RWPE2 (cell line): ENCODE data around the gene MRPL12.

Source experiments
- ATAC-seq: fragments of 200-7000 bp; cut with Tn5 transposase; 3 replicates; pipeline ENCODE4 v1.9.1; 2021; ENCODE audit warnings: low read depth
- DNase-seq: peaks from one replicate; pipeline ENCODE4 v3.0.0-alpha.2; 2020; ENCODE audit warnings: low spot score
- H3K27ac ChIP-seq: fragments of 450-650 bp; 2 replicates; pipeline ENCODE4 v1.5.1; 2017; ENCODE audit warnings: mild to moderate bottlenecking; ENCODE audit not compliant: poor library complexity, severe bottlenecking
- H3K27me3 ChIP-seq: fragments of 250-450 bp; sonication (Bioruptor Pico); 2 replicates; pipeline ENCODE4 v1.5.1; 2021; ENCODE audit warnings: mild to moderate bottlenecking, moderate library complexity; ENCODE audit not compliant: insufficient read depth, poor library complexity, severe bottlenecking
- H3K36me3 ChIP-seq: fragments of 250-450 bp; sonication (Bioruptor Pico); 2 replicates; pipeline ENCODE4 v1.5.1; 2020; ENCODE audit warnings: low read depth, mild to moderate bottlenecking, moderate library complexity
- H3K4me1 ChIP-seq: fragments of 250-450 bp; sonication (Bioruptor Pico); 2 replicates; pipeline ENCODE4 v1.5.1; 2021; ENCODE audit warnings: mild to moderate bottlenecking, moderate library complexity; ENCODE audit not compliant: insufficient read depth, poor library complexity, severe bottlenecking
- H3K4me3 ChIP-seq: fragments of 250-450 bp; sonication (Bioruptor Pico); 2 replicates; pipeline ENCODE4 v1.5.1; 2021; ENCODE audit warnings: mild to moderate bottlenecking, moderate library complexity; ENCODE audit not compliant: severe bottlenecking
- H3K9me3 ChIP-seq: fragments of 250-450 bp; sonication (Bioruptor Pico); 2 replicates; pipeline ENCODE4 v1.5.1; 2021; ENCODE audit warnings: mild to moderate bottlenecking, moderate library complexity; ENCODE audit not compliant: severe bottlenecking
- CTCF ChIP-seq: fragments of 450-650 bp; IDR thresholded peaks from one replicate; pipeline ENCODE4 v1.5.1; 2017; ENCODE audit warnings: mild to moderate bottlenecking, moderate library complexity; ENCODE audit not compliant: poor library complexity, severe bottlenecking

Gene MRPL12

DNA sequence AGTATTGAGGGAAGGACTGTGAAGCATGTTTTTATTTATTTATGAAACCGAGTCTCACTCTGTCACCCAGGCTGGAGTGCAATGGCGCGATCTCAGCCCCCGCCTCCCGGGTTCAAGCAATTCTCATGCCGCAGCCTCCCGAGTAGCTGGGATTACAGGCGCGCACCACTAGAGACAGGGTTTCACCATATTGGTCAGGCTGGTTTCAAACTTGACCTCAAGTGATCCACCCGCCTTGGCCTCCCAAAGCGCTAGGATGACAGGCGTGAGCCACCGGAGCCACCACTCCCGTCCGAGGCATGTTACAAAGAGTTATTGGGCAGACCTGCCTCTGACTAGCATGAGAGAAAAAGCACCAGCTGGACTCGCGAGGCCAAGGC lies 3.1 kb downstream of the MRPL12 start:
- H3K27me3 ChIP-seq: no peaks in the 10 kb centered on the region
- H3K9me3 ChIP-seq: no peaks in the 10 kb centered on the region
- H3K27ac ChIP-seq: no peak overlapping the region
- no peak for TF ChIP-seq CTCF
- H3K36me3 ChIP-seq: peaks cover 40% of the 10 kb centered on the region
- DNase-seq: no peak
- no peak for ATAC-seq
- H3K4me3 ChIP-seq: no peak overlapping the region
- peaks cover 10% of the 10 kb centered on the region for H3K4me1 ChIP-seq

DNA sequence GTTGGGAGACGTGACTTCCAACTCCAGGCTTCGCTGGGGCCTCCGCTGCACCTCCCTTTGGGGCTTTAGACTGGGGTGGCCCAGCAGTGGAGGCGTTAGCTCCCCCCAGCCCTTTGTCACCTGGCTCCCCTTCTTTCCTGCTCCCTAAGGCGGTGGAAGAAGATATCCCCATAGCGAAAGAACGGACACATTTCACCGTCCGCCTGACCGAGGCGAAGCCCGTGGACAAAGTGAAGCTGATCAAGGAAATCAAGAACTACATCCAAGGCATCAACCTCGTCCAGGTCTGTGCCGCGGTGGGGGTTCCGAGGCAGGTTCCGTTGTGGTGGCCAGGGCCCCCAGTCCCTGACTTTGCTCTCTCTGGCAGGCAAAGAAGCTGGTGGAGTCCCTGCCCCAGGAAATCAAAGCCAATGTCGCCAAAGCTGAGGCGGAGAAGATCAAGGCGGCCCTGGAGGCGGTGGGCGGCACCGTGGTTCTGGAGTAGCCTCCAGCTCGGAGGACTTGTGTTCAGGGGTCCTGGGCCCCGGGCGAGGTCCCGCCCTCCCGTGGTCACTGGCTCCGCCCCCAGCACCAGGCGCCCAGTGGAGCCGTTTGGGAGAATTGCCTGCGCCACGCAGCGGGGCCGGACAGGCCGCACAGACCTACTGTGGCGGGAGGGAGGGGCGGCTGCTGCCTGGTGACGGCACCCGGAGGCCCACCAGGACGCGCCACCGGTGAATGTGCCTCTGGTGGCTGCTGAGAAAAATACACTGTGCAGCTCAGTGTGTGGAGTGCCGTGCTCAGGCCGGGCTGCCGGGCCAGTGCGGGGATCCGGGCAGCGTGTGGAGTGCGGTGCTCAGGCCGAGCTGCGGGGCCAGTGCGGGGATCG lies 3.8 kb downstream of the MRPL12 start:
- no peak overlapping the region for H3K27ac ChIP-seq
- ATAC-seq (no peak), DNase-seq (no peak)
- no peaks in the 10 kb centered on the region for H3K9me3 ChIP-seq
- peaks cover 33% of the 10 kb centered on the region for H3K36me3 ChIP-seq
- H3K27me3 ChIP-seq: no peaks in the 10 kb centered on the region
- no peak overlapping the region for H3K4me3 ChIP-seq
- TF ChIP-seq CTCF: no peak
- H3K4me1 ChIP-seq: peaks cover 6% of the 10 kb centered on the region

DNA sequence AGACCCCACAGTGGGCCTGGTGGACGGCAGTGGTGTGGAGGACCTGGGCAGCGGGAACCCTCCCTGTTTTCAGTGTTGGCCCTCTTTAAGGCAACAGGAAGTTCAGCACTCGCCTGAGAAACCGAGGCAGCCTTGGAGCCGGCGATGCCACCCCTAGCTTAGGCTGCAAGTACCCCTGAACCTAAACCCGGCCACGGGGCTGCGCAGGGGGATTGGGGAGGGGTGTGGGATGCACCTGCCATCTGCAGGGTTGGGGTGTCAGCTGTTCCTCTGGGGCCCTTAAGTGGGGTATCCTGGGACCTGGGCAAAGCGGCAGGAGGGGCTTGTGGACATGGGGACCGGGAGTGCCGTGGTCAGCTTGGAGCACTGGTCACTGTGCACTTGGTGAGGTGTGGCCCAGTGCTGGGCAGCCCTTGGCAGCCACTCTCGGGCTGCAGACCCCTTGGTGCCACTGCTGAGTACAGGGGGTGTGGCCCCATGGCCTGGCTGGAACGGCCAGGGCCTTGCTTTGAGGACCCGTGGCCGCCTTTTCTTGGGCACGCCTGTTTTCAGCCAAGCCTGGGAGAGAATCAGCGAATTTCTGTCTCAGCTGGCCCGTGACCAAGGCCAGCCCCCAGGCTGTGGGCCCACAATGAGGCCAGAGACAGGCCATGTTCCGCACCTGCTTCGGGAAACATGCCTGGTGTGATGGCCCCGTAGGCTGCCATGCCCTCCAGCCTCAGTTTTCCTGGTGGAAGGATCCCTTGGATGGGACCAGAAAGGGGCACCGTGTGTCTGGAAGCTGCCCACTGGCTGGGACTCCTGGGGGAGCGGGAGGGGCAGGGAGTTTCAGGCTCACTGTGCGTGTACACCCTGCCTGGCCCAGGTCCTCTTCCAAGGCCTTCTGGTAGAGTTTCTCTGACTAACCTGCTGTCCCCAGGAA lies 4.8 kb downstream of the MRPL12 start:
- Histone ChIP-seq H3K27me3 (no peaks in the 10 kb centered on the region), H3K27ac (no peak overlapping the region), H3K9me3 (no peaks in the 10 kb centered on the region), H3K4me3 (no peak overlapping the region), H3K4me1 (peaks cover 4% of the 10 kb centered on the region), H3K36me3 (peaks cover 29% of the 10 kb centered on the region)
- no peak for TF ChIP-seq CTCF
- DNase-seq (no peak), ATAC-seq (no peak)

- Histone ChIP-seq H3K27me3 (no peaks in the 10 kb centered on the region), H3K27ac (no peak overlapping the region), H3K4me3 (no peak overlapping the region), H3K4me1 (peaks cover 11% of the 10 kb centered on the region), H3K36me3 (peaks cover 29% of the 10 kb centered on the region), H3K9me3 (no peaks in the 10 kb centered on the region)
- no peak for ATAC-seq
- no peak for TF ChIP-seq CTCF
- DNase-seq: no peak
Measured at GRCh38 chr17:81708739-81709185, 5.6 kb downstream of the MRPL12 start.
